ENCODE results near the gene TTC1. TPM values are rescaled to one million over a fixed set of nuclear protein-coding genes. Genes with fewer than 3 reads are reported as not detected.

TTC1 gene
- total and polyA plus RNA-seq, 7 donors = 38.3 to 65.0 (median 53.2) TPM

DNA sequence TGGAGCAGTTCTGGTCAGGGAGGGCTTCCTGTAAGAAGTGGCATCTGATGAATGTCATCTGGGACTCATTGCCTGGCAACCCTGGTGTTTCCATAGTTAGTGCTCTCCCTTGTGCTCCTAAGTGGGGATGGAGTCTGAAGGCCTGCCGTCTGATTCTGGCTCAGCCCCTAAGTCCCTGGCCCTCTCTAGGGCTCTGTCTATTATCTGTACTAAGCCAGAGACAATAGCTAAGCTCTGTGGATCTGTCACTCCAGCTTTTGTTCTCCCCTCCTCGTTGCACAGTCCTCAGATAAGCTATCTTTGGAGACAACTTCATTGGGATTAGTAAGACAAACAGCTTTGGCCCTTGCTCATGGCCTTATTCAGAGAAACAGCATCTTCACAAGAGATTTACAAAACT lies 30.6 kb upstream of the TTC1 start:
- no peaks in the 10 kb centered on the region for H3K9me3 ChIP-seq
- no peak overlapping the region for H3K4me3 ChIP-seq
- intact Hi-C loops (cut with DNase I) = no loop called here
- TF ChIP-seq POLR2AphosphoS5 (IDR thresholded peaks at IDR 0.05) = no peak
- TF ChIP-seq, protein P1, sequence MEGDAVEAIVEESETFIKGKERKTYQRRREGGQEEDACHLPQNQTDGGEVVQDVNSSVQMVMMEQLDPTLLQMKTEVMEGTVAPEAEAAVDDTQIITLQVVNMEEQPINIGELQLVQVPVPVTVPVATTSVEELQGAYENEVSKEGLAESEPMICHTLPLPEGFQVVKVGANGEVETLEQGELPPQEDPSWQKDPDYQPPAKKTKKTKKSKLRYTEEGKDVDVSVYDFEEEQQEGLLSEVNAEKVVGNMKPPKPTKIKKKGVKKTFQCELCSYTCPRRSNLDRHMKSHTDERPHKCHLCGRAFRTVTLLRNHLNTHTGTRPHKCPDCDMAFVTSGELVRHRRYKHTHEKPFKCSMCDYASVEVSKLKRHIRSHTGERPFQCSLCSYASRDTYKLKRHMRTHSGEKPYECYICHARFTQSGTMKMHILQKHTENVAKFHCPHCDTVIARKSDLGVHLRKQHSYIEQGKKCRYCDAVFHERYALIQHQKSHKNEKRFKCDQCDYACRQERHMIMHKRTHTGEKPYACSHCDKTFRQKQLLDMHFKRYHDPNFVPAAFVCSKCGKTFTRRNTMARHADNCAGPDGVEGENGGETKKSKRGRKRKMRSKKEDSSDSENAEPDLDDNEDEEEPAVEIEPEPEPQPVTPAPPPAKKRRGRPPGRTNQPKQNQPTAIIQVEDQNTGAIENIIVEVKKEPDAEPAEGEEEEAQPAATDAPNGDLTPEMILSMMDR (IDR thresholded peaks at IDR 0.05) = no peak
- TF ChIP-seq POLR2A (IDR thresholded peaks at IDR 0.05) = no peak
- no peak for TF ChIP-seq EP300 (IDR thresholded peaks at IDR 0.05)
- H3K27me3 ChIP-seq = peaks cover 0 to 6% (median 2%) of the 10 kb centered on the region in 3 donors
- WGBS, 2 donors = 27 to 40% methylated on average over 2 of the region's 2 CpGs
- DNase-seq = no peak
- H3K36me3 ChIP-seq = no peaks in the 10 kb centered on the region
- no peaks in the 10 kb centered on the region for H3K4me1 ChIP-seq
- H3K27ac ChIP-seq = no peak overlapping the region

DNA sequence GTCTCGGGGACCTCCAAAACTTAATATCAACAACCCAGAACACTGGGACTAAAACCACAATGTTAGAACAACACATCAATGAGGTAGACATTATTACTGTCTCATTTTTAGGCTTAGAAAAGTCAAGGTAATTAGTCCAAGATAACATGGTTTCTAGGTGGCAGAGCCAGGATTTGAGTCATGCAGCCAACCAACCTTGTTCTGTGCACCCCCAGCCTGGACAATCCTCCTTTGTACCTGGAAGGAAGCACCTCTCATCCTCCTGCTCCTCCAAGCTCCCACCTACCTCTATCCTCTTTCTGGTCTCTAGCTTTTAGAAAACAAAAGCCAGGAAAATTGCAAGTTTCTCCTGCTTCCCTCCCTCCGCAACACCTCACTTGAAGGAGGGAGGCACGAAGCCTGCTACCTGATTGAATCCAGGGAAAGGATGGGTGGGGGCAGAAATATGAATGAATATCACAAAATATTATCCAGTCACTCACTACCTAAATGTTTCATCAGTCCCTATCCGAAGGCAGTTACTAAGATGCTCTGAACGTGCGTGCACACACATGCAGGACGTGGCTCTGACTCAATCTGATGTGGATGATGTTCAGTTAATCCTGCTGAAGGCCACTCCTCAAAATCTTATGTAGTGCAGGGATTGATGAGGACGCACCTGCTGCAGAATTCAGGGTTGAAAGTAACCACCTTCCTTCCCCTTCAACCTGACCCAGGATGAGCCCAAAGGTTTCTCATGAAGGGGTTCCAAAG lies 26.3 kb upstream of the TTC1 start:
- 93 to 94% methylated on average over 8 of the region's 8 CpGs for WGBS, 2 donors
- H3K4me1 ChIP-seq = peaks cover 0 to 9% (median 8%) of the 10 kb centered on the region in 4 donors
- TF ChIP-seq POLR2AphosphoS5 (IDR thresholded peaks at IDR 0.05) (no peak), POLR2A (IDR thresholded peaks at IDR 0.05) (no peak), EP300 (IDR thresholded peaks at IDR 0.05) (no peak)
- TF ChIP-seq, protein P1 (IDR thresholded peaks at IDR 0.05) = no peak
- H3K27ac ChIP-seq = no peak overlapping the region
- intact Hi-C loops (cut with DNase I) = loop anchor here (10.0 kb wide), 1 partner anchor 828 kb away; no protein-coding TSS in a partner anchor
- no peaks in the 10 kb centered on the region for H3K9me3 ChIP-seq
- no peak for DNase-seq
- no peak overlapping the region for H3K4me3 ChIP-seq
- H3K27me3 ChIP-seq = peaks cover 0 to 13% (median 11%) of the 10 kb centered on the region in 3 donors
- H3K36me3 ChIP-seq = no peaks in the 10 kb centered on the region

DNA sequence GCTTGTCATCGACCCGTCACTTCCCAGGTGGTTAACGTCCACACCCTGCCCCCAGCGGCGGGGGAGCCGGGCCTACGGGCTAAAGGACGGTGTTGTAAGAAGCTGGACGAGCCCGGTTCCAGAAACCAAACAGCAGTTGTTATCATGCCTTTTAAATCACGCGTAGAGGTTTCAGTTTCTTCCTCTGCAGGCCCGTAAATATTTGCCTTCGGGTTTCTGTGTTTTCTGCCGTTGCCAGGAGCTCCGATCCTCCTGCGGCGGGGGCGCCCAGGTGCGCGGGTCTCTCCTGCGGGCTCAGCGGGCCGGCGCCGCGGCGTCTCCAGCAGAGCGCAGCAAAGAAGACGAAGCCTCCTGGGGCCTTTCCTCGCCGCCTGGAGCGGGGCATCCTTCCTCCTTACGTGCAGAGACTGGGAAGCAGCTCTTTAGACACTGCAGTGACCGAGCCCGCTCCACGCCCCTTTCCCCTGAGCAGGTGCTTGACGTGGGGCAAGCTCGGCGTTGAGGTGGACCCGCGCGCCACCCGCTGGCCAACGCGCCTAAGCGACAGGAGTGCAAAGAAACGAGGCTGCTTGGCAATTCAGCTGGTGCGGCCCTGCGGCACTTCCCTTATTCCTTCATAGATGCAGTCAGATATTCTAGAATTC lies 21.8 kb upstream of the TTC1 start:
- no peaks in the 10 kb centered on the region for H3K9me3 ChIP-seq
- peak overlapping the region; percentile 19 to 45 (median 37) for H3K4me3 ChIP-seq
- no peaks in the 10 kb centered on the region for H3K36me3 ChIP-seq
- H3K4me1 ChIP-seq = peaks cover 0 to 9% (median 8%) of the 10 kb centered on the region in 4 donors
- TF ChIP-seq POLR2A (IDR thresholded peaks at IDR 0.05) (no peak), EP300 (IDR thresholded peaks at IDR 0.05) (no peak), POLR2AphosphoS5 (IDR thresholded peaks at IDR 0.05) (no peak)
- TF ChIP-seq, protein P1 (IDR thresholded peaks at IDR 0.05) = peak; percentile 23 to 51 (median 47)
- no peak overlapping the region for H3K27ac ChIP-seq
- peak; percentile 84 for DNase-seq
- H3K27me3 ChIP-seq = peaks cover 0 to 35% (median 12%) of the 10 kb centered on the region in 3 donors
- WGBS, 2 donors = 0 to 1% methylated on average over 50 of the region's 50 CpGs
- intact Hi-C loops (cut with DNase I) = loop anchor here (2.0 to 10.0 kb wide), 3 partner anchors 542 to 832 kb away; partner anchors contain the start of gene IL12B

DNA sequence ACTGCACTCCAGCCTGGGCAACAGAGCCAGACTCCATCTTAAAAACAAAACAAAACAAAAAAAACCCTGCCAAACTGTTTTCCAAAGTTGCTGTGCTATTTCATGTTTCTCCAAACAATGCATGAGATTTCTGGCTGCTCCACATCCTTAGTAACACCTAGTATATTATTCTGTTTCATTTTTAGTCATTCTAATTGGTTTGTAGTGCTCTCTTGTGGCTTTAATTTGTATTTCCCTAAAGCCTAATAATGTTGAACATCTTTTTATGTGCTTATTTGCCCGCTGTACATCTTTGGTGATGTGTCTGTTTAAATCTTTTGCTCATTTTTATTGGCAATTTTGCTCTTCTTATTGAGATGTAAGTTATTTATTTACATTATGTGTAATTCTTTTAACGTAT lies 18.4 kb upstream of the TTC1 start:
- peaks cover 0 to 9% (median 8%) of the 10 kb centered on the region in 4 donors for H3K4me1 ChIP-seq
- TF ChIP-seq POLR2A (IDR thresholded peaks at IDR 0.05) (no peak), EP300 (IDR thresholded peaks at IDR 0.05) (no peak), POLR2AphosphoS5 (IDR thresholded peaks at IDR 0.05) (no peak)
- TF ChIP-seq, protein P1 (IDR thresholded peaks at IDR 0.05) = no peak
- intact Hi-C loops (cut with DNase I) = no loop called here
- H3K9me3 ChIP-seq = peaks cover 0 to 6% (median 1%) of the 10 kb centered on the region in 4 donors
- H3K27ac ChIP-seq = no peak overlapping the region
- peaks cover 0 to 43% (median 12%) of the 10 kb centered on the region in 3 donors for H3K27me3 ChIP-seq
- H3K36me3 ChIP-seq = no peaks in the 10 kb centered on the region
- 66 to 78% methylated on average over 2 of the region's 2 CpGs for WGBS, 2 donors
- H3K4me3 ChIP-seq = no peak overlapping the region
- DNase-seq = no peak
